CD4-positive, alpha-beta T cell treated with Interleukin-17A for 1 hour (primary cell): ENCODE data around the gene ZFHX2.

Experiments used
- DNase-seq: peaks from one replicate; pipeline ENCODE4 v3.0.0-alpha.2; 2020

ZFHX2 gene

GRCh38 chr14:23514644-23514957 is 37.0 kb downstream of the ZFHX2 start:
- no peak for DNase-seq

DNA sequence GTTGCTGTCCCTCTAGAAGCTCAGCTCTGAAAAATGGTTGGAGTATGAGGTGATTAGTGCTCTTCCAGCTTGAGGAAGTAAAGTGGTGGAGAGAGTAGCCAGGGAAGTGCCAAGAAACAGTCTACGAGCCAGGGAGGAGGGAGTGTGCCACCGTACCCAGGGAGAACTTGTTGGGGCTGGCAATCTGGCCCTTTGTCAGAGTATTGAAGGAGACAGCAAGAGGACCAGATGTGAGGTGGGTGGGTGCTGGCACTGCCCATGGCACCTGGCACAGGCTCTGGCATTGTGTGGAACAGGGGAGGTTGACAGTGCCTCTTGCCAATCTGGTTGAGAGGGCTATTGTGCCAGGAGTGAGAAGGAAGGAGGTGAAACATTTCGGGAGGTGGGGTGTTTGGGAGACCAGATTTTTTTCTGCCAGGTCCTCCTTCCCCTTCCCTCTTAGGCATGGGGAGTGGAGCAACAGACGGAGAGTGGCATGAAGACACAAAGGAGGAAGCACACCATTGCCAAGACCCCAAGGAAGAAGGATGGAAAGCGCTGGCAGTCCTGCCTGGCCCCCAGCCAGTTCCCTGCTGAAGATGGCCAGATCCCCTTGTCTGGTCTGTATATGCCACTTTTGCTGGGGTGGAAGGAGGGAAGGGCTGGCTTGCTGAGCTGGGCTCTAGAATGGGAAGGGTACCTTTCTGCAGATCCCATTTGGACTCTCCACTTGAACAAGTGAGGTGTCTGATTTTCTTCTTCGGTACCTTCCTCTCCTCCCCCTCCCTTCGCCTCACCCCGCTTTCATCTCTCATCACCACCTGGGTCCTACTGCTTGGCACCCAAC is 37.5 kb downstream of the ZFHX2 start:
- no peak for DNase-seq

DNA sequence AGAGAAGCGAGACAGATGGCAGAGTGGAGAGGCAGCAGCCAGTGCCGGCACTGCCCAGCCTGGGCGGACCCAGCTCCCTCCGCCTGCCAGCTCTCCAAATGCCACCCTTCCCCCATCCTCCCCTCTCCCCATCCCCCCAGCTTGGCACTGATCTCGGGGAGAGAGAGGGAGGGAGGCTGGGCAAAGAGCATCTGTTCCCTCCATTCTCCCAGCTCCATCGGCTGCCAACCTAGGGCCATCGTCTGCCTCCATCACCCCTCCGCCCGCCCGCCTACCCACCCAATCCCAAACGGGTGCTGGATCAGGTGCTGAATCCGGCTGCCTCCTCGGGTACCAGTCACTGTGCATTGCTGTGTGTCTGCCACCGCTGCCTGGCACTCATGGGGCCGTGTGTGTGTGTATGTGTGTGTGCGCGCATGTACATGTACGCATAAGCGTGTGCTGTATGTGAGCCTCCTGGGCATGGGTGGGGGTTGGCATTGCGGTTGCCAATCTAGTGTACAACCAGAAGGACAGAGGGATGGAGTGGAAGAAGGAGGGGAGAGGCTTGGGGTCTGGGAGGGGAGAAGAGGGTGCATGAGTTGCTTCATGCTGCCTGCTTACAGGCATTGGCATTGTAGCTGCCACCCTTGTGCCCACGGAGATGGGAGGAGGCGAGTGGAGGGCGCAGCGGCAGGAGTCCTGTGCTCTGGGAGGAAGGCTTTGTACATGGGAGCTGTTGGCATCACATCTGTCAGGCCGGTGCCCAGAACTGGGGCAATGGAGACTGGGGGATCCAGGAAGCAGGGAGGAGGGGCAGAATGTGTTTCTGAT is 38.4 kb downstream of the ZFHX2 start:
- no peak for DNase-seq

GRCh38 chr14:23512156-23512555 is 39.4 kb downstream of the ZFHX2 start:
- DNase-seq, result no peak

DNA sequence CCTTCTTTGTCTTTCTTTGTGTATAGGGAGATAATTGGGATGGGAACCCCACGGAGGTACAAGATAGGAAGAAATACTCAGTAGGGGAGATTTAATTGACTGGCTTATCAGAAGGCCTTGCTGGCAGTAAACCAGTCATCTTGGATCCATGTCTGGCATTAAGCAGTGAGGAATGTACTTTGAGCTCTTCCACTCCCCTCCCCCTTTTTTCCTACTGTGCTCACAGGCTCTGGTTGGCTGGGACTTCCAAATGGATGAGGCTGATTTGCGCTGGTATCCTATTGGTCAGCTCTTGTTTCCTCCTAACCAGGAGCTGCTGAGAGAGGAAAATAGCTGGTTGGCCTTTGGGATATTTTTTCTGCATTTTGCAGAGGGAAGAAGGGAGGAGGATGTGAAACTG is 57.3 kb downstream of the ZFHX2 start:
- DNase-seq, result no peak

DNA sequence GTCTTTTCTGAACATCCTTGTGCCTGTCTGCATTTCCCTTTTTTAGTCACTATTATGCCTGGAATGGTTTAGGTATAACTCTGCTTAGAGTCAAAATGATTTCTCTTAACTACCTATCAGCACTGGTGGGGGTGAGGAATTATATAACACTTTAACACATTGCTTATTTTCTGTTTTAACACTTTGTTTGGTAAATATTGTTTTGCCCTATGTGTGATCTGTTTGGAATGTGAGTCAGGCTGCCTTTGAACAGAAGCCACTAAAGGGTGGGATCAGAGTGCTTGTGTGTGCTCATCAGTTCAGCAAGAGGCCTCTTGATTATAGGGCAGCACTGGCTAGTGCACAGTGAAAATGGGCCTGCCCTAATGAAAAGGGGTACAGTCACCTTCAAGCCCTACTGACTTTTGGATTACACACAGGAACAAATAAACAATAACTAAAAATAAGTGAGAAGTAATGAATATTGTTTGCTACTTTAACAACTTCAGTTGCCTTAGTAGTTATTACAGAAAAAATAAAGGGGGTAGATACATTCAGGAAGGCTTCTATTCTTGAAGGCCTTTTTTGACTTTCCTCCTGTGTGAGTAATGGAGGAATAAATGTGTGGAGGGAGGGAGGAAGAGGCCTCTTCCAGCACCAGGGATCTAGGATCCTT is 58.8 kb downstream of the ZFHX2 start:
- DNase-seq, result no peak

- DNase-seq, result no peak
These were observed 64.3 kb downstream of the ZFHX2 start for GRCh38 chr14:23487216-23487615.

- DNase-seq, result no peak
These were observed 65.5 kb downstream of the ZFHX2 start for GRCh38 chr14:23486036-23486435.

DNA sequence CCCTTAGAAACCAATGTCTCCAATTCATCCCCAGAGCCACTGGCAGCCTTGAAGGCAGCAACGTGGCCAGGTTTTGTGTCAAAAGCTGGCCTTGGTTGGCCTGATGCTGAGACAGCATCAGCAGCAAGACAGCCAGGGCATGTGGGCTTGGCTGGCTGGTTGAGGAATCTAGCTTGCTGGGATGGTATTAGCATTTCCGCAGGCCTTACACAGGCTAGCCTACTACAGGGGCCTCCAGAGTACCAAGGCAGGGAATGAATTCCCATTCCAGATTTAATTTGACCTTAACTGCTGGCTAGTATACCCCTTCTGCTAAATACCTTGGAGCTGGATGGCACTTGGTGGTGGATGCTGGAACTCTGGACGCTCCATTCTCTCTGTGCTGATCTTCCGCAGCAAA is 66.2 kb downstream of the ZFHX2 start:
- DNase-seq, result no peak

GRCh38 chr14:23483236-23483854 is 68.2 kb downstream of the ZFHX2 start:
- DNase-seq, result no peak

- no peak for DNase-seq
These were observed 68.8 kb downstream of the ZFHX2 start for GRCh38 chr14:23482823-23483148.

DNA sequence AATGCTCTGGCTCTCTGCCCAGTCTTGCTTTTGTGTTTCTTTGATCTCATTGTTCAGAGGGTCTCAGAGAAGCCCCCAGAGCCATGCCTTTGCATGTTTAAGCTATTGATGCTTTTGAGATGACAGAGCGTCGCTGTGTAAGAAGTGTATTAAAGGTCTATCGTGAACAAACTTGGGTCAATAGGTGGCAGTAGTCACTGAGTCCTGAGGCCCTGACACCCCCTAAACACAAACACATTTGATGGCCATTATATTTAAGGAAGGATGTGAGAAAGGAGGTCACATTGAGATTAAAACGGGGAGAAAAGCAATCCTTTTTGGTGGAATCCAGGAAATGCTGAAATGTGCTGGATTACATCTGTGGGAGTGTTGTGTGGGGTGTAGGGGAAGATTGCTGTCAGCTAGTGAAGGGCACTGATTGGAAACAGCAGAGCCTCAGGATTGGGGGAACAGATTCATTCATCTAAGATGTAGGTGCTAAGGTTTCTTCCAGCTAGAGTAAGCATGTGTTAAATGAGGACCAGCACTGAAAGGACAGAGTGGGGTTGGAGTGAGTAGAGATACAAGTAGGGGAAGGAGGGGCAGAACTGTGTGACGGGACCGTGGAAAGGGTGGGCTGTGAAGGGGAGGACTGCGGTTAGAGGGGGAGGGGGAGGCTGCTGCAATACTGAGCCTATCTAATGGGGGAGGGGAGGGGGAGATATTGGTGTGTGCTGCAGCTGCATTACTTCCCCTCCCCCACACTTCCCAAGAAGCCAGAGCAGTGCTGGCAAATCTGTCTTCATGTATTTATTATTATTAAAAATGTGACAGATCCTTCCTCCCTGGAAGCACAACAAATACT is 69.4 kb downstream of the ZFHX2 start:
- no peak for DNase-seq

GRCh38 chr14:23481362-23481970 is 70.1 kb downstream of the ZFHX2 start:
- no peak for DNase-seq

GRCh38 chr14:23478109-23478759 is 73.3 kb downstream of the ZFHX2 start:
- DNase-seq, result peak; percentile 84

- no peak for DNase-seq
These were observed 80.6 kb downstream of the ZFHX2 start for GRCh38 chr14:23470947-23471346.
